H1 (cell line): Measurements from ENCODE around the gene SEL1L. TPM values are rescaled to one million over a fixed set of nuclear protein-coding genes. Genes with fewer than 3 reads are reported as not detected.

Source experiments
- CTCF ChIA-PET: fragments of 300-600 bp; sonication (Branson Sonifier 250); formaldehyde crosslinking; loops from one replicate; lab custom pipeline; 2021; ENCODE audit not compliant: partially characterized antibody; lab: Charles Lee
- POLR2A ChIA-PET: fragments of 300-600 bp; sonication (Branson Sonifier 250); formaldehyde crosslinking; loops from one replicate; lab custom pipeline; 2021; ENCODE audit warnings: inconsistent platforms; ENCODE audit not compliant: partially characterized antibody; lab: Charles Lee
- DNase-seq, 2 experiments: peaks; one replicate each; pipeline versions ENCODE4 v3.0.0 to v3.0.0-alpha.2; 2010 to 2022; ENCODE audit warnings: low spot score in 2 of 2, low read depth in 1 of 2, mixed read lengths in 1 of 2
- FAIRE-seq: peaks from 2 replicates; lab custom pipeline; 2011; peaks lifted over from hg19 to GRCh38; lab: Jason Lieb, UNC
- H2AFZ ChIP-seq: 2 replicates; pipeline ENCODE4 v1.8.1; 2012; ENCODE audit warnings: low read length, inconsistent platforms
- H2AK5ac ChIP-seq: 2 replicates; pipeline ENCODE4 v1.6.1; 2013; ENCODE audit warnings: low read depth, low read length
- H2BK120ac ChIP-seq: replicated peaks from 2 replicates; pipeline ENCODE3; 2013; ENCODE audit warnings: low read depth, low read length, inconsistent platforms
- H2BK12ac ChIP-seq: 2 replicates; pipeline ENCODE4 v1.6.1; 2013; ENCODE audit warnings: low read depth, low read length
- H2BK15ac ChIP-seq: 2 replicates; pipeline ENCODE4 v1.6.1; 2013; ENCODE audit warnings: low read length
- H2BK20ac ChIP-seq: 2 replicates; pipeline ENCODE4 v1.6.1; 2013; ENCODE audit warnings: low read length
- H2BK5ac ChIP-seq: 2 replicates; pipeline ENCODE4 v1.6.1; 2013; ENCODE audit warnings: low read depth, low read length
- H3K14ac ChIP-seq: 2 replicates; pipeline ENCODE4 v1.6.1; 2013; ENCODE audit warnings: inconsistent platforms; ENCODE audit not compliant: insufficient read length
- H3K18ac ChIP-seq: 2 replicates; pipeline ENCODE4 v1.6.1; 2013; ENCODE audit warnings: low read length; ENCODE audit errors: extremely low read depth
- H3K23ac ChIP-seq: 2 replicates; pipeline ENCODE4 v1.6.1; 2013; ENCODE audit warnings: inconsistent platforms; ENCODE audit not compliant: insufficient read length
- H3K23me2 ChIP-seq: 2 replicates; pipeline ENCODE4 v1.6.1; 2013; ENCODE audit warnings: low read depth, low read length
- H3K27ac ChIP-seq: 2 replicates; pipeline ENCODE4 v1.6.1; 2011; ENCODE audit warnings: low read depth, low read length, inconsistent platforms
- H3K27me3 ChIP-seq, 4 experiments: replicated peaks in 1 of 4; 1 replicate in 1 of 4; 2 replicates in 3 of 4; pipeline versions ENCODE4 v1.6.1 to v1.8.1; 2011 to 2013; ENCODE audit warnings: low read length in 3 of 4, mild to moderate bottlenecking in 3 of 4, inconsistent platforms in 2 of 4, mixed read lengths in 2 of 4, moderate library complexity in 1 of 4; ENCODE audit not compliant: control insufficient read depth in 3 of 4, insufficient read depth in 3 of 4; ENCODE audit errors: extremely low read depth in 1 of 4
- H3K36me3 ChIP-seq, 4 experiments: 2 replicates each; pipeline versions ENCODE4 v1.6.1 to v1.8.1; 2011 to 2013; ENCODE audit warnings: mild to moderate bottlenecking in 4 of 4, low read length in 3 of 4, moderate library complexity in 2 of 4, control low read depth in 1 of 4, inconsistent platforms in 1 of 4; ENCODE audit not compliant: insufficient read depth in 4 of 4, control insufficient read depth in 2 of 4
- H3K4ac ChIP-seq: replicated peaks from 2 replicates; pipeline ENCODE3; 2013; ENCODE audit warnings: low read length, low read depth, mixed read lengths, inconsistent platforms; ENCODE audit not compliant: insufficient read length
- H3K4me1 ChIP-seq, 4 experiments: replicated peaks in 1 of 4; 1 replicate in 1 of 4; 2 replicates in 3 of 4; pipeline versions ENCODE4 v1.6.1 to v1.8.1; 2011 to 2013; ENCODE audit warnings: low read length in 3 of 4, inconsistent platforms in 2 of 4, mixed read lengths in 1 of 4; ENCODE audit not compliant: insufficient read depth in 4 of 4, control insufficient read depth in 3 of 4
- H3K4me2 ChIP-seq, 2 experiments: 2 replicates each; pipeline versions ENCODE4 v1.6.1 to v1.8.1; 2011 to 2013; ENCODE audit warnings: low read depth in 2 of 2, low read length in 2 of 2, control low read depth in 1 of 2, inconsistent platforms in 1 of 2, mild to moderate bottlenecking in 1 of 2; ENCODE audit not compliant: insufficient read depth in 1 of 2
- H3K4me3 ChIP-seq, 4 experiments: fragments of 200-600, 300-600 bp in 1 of 4; sonication (generic), shearing (Covaris generic), sonication (Bioruptor Twin) in 1 of 4; 2 replicates each; pipeline versions ENCODE4 v1.5.1 to v1.8.1; 2011 to 2016; ENCODE audit warnings: low read length in 4 of 4, low read depth in 3 of 4, control low read depth in 2 of 4, inconsistent platforms in 2 of 4, mild to moderate bottlenecking in 2 of 4, mixed read lengths in 1 of 4, moderate library complexity in 1 of 4; ENCODE audit not compliant: insufficient read depth in 2 of 4; ENCODE audit errors: extremely low read depth in 1 of 4
- H3K56ac ChIP-seq: replicated peaks from 2 replicates; pipeline ENCODE3; 2013; ENCODE audit warnings: low read depth, mild to moderate bottlenecking, mixed read lengths, low read length, inconsistent platforms; ENCODE audit not compliant: insufficient read length
- H3K79me1 ChIP-seq: 2 replicates; pipeline ENCODE4 v1.6.1; 2013; ENCODE audit warnings: low read depth, low read length, control low read depth
- H3K79me2 ChIP-seq, 2 experiments: 2 replicates each; pipeline versions ENCODE4 v1.6.1 to v1.8.1; 2012 to 2013; ENCODE audit warnings: low read length in 2 of 2, mild to moderate bottlenecking in 2 of 2, inconsistent platforms in 1 of 2; ENCODE audit not compliant: insufficient read depth in 2 of 2, control insufficient read depth in 1 of 2
- H3K9ac ChIP-seq, 4 experiments: replicated peaks in 1 of 4; 1 replicate in 1 of 4; 2 replicates in 3 of 4; pipeline versions ENCODE4 v1.6.1 to v1.8.1; 2011 to 2013; ENCODE audit warnings: low read depth in 3 of 4, low read length in 3 of 4, control low read depth in 2 of 4, mild to moderate bottlenecking in 2 of 4, moderate library complexity in 2 of 4, inconsistent platforms in 1 of 4; ENCODE audit errors: extremely low read depth in 1 of 4
- H3K9me3 ChIP-seq, 2 experiments: 2 replicates each; pipeline versions ENCODE4 v1.6.1 to v1.8.1; 2012 to 2013; ENCODE audit warnings: mild to moderate bottlenecking in 2 of 2, moderate library complexity in 2 of 2, control low read depth in 1 of 2, inconsistent platforms in 1 of 2, low read depth in 1 of 2, low read length in 1 of 2, mixed read lengths in 1 of 2; ENCODE audit not compliant: insufficient read depth in 2 of 2
- H4K20me1 ChIP-seq, 2 experiments: replicated peaks in 1 of 2; 2 replicates each; pipeline versions ENCODE3 to v1.8.1; 2011 to 2013; ENCODE audit warnings: inconsistent platforms in 2 of 2, low read length in 2 of 2, mild to moderate bottlenecking in 1 of 2; ENCODE audit not compliant: insufficient read depth in 2 of 2, control insufficient read depth in 1 of 2
- H4K5ac ChIP-seq: 2 replicates; pipeline ENCODE4 v1.6.1; 2013; ENCODE audit warnings: low read length, low read depth, mixed read lengths, inconsistent platforms; ENCODE audit not compliant: insufficient read length
- H4K8ac ChIP-seq: 2 replicates; pipeline ENCODE4 v1.8.0; 2013; ENCODE audit warnings: mild to moderate bottlenecking, moderate library complexity, low read length, inconsistent platforms; ENCODE audit not compliant: insufficient read depth; ENCODE audit errors: extremely low read depth
- H4K91ac ChIP-seq: replicated peaks from 2 replicates; pipeline ENCODE3; 2013; ENCODE audit warnings: low read length, mixed read lengths, inconsistent platforms; ENCODE audit not compliant: insufficient read length
- CHD1 ChIP-seq: IDR thresholded peaks from 2 replicates; pipeline ENCODE4 v1.6.1; 2012; ENCODE audit warnings: low read depth, low read length, improper control_type of control experiment
- POLR2A ChIP-seq, 2 experiments: IDR thresholded peaks; 1 replicate in 1 of 2; 2 replicates in 1 of 2; pipeline ENCODE4 v1.6.1; 2011; ENCODE audit warnings: low read depth in 2 of 2, low read length in 2 of 2, mild to moderate bottlenecking in 2 of 2; ENCODE audit errors: control extremely low read depth in 1 of 2
- RXRA ChIP-seq: IDR thresholded peaks from 2 replicates; pipeline ENCODE4 v1.6.1; 2011; ENCODE audit warnings: low read depth, mild to moderate bottlenecking, low read length, moderate library complexity; ENCODE audit not compliant: insufficient read depth
- SIX5 ChIP-seq: IDR thresholded peaks from 2 replicates; pipeline ENCODE4 v1.6.1; 2011; ENCODE audit warnings: mild to moderate bottlenecking, low read depth, low read length
- SP1 ChIP-seq: IDR thresholded peaks from 2 replicates; pipeline ENCODE4 v1.6.1; 2011; ENCODE audit warnings: low read depth, low read length
- WGBS, 2 experiments: shearing (Covaris generic) in 1 of 2; methylation state at CpG; one replicate each; pipeline versions ENCODE4 v1.1.6 to v1.1.7; 2013 to 2015; ENCODE audit warnings: low lambda C conversion rate in 2 of 2, mixed read lengths in 2 of 2, inconsistent platforms in 1 of 2, low coverage in 1 of 2, missing lambda C conversion rate in 1 of 2; ENCODE audit not compliant: insufficient replicate concordance in 2 of 2, insufficient coverage in 1 of 2, insufficient read length in 1 of 2; ENCODE audit errors: extremely low coverage in 1 of 2, missing lambda C conversion rate in 1 of 2; 5-methylcytosine and 5-hydroxymethylcytosine counted together
- polyA plus RNA-seq, 7 experiments: library from polyadenylated mRNA; depleted of rRNA in 3 of 7; stranded (reverse) in 5 of 7; unstranded in 2 of 7; fragments of >200 nt in 5 of 7; fragments of 200-250 nt in 2 of 7; gene quantifications; 1 replicate in 5 of 7; 2 replicates in 1 of 7; 4 replicates in 1 of 7; pipeline versions ENCODE4 v1.2.1 to v1.2.3, GENCODE V29; 2011 to 2013; ENCODE audit warnings: missing spikeins in 2 of 7, mixed read lengths in 2 of 7
- total RNA-seq: library from RNA; stranded (reverse); fragmentation: NEBNext Ultra II Directional; extraction: Animal tissue kit (Norgen Biotek cat#: 25700); gene quantifications from 2 replicates; pipeline ENCODE4 v1.2.1, GENCODE V29; 2021
- TF ChIP-seq, protein P1 (sequence below): IDR thresholded peaks from 2 replicates; pipeline ENCODE4 v1.6.1; 2012; ENCODE audit warnings: low read length, inconsistent platforms

SEL1L gene
- total and polyA plus RNA-seq, 2 of the 8 experiments (the other 6 are each of a cell fraction or from before 2014, with no cell fraction given) = 4.3 to 34.9 TPM

DNA sequence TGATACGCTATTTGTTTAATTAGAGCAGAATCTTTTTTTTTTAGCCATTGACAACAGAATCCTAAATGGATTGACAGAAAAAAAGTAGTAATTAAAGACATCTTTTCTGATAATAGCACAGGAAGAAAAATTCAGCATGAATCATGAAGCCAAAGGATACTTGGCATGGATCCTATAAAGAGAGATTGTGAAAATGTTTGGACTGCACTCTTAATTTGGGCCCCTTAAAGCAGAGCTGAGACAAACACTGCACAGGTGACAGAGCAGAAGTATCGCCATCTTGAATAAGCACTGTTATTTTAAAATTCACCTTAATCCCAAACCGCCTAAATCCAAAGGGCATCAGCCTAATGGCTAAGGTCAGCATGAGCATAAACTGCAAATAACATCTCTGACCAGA is 48.8 kb upstream of the SEL1L start:
- Histone ChIP-seq H4K5ac (no peak overlapping the region), H3K56ac (no peak overlapping the region), H3K4me1 (no peaks in the 10 kb centered on the region), H3K14ac (no peak overlapping the region), H3K23me2 (no peaks in the 10 kb centered on the region; the same call in 1 of the 2 replicates), H2BK5ac (no peak overlapping the region), H3K4me2 (no peak overlapping the region), H4K8ac (no peak overlapping the region), H3K4ac (no peak overlapping the region), H3K27ac (no peak overlapping the region), H4K20me1 (no peaks in the 10 kb centered on the region), H2AK5ac (no peak overlapping the region), H3K23ac (no peak overlapping the region), H3K27me3 (no peaks in the 10 kb centered on the region), H3K79me1 (no peaks in the 10 kb centered on the region), H2BK12ac (no peak overlapping the region), H2BK120ac (no peak overlapping the region), H3K4me3 (no peak overlapping the region), H2AFZ (no peak overlapping the region), H3K18ac (no peak overlapping the region), H3K36me3 (no peaks in the 10 kb centered on the region), H2BK15ac (no peak overlapping the region), H4K91ac (no peak overlapping the region), H3K9me3 (no peaks in the 10 kb centered on the region), H2BK20ac (no peak overlapping the region), H3K79me2 (no peaks in the 10 kb centered on the region), H3K9ac (no peak overlapping the region)
- DNase-seq = no peak
- TF ChIP-seq RXRA = no peak
- no peak for TF ChIP-seq CHD1
- TF ChIP-seq, protein P1, sequence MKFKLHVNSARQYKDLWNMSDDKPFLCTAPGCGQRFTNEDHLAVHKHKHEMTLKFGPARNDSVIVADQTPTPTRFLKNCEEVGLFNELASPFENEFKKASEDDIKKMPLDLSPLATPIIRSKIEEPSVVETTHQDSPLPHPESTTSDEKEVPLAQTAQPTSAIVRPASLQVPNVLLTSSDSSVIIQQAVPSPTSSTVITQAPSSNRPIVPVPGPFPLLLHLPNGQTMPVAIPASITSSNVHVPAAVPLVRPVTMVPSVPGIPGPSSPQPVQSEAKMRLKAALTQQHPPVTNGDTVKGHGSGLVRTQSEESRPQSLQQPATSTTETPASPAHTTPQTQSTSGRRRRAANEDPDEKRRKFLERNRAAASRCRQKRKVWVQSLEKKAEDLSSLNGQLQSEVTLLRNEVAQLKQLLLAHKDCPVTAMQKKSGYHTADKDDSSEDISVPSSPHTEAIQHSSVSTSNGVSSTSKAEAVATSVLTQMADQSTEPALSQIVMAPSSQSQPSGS = no peak
- no peak for TF ChIP-seq SIX5
- no peak for TF ChIP-seq SP1
- no peak for TF ChIP-seq POLR2A (IDR thresholded peaks at IDR 0.05; ENCODE audit: control extremely low read depth in 1 of 2, low read depth in 2 of 2, low read length in 2 of 2)
- ChIA-PET CTCF (no interaction called here), POLR2A (no interaction called here)
- FAIRE-seq = no peak
- 97% methylated on average over 3 of the region's 3 CpGs; no CpG with 5 or more reads in 1 of the 2 experiments for WGBS, 2 experiments
